GM12878 (cell line): ENCODE results near the gene ITPRIP. TPM values are rescaled to one million over a fixed set of nuclear protein-coding genes. Genes with fewer than 3 reads are reported as not detected.

Experiments
- CEBPB ChIP-seq, 2 experiments: fragments of 150-350 bp in 1 of 2; IDR thresholded peaks; 2 replicates each; pipeline ENCODE4 v1.6.1; 2012 to 2014; ENCODE audit warnings: low read depth in 2 of 2, low read length in 2 of 2, borderline replicate concordance in 1 of 2, inconsistent platforms in 1 of 2
- GATAD2B ChIP-seq: fragments of 450-650 bp; conservative IDR thresholded peaks from 2 replicates; pipeline ENCODE4 v1.6.1; 2017; ENCODE audit warnings: low read depth, mild to moderate bottlenecking, moderate library complexity
- POLR2A ChIP-seq: IDR thresholded peaks from 2 replicates; pipeline ENCODE4 v1.6.1; 2011; ENCODE audit warnings: low read depth, mild to moderate bottlenecking, low read length
- SUPT20H ChIP-seq: IDR thresholded peaks from 2 replicates; pipeline ENCODE4 v1.6.1; 2011; ENCODE audit warnings: low read depth, mild to moderate bottlenecking, low read length, moderate library complexity, borderline replicate concordance; ENCODE audit not compliant: control insufficient read depth
- ZBTB4 ChIP-seq: fragments of 450-650 bp; formaldehyde crosslinking; IDR thresholded peaks from 2 replicates; pipeline ENCODE4 v1.4.0; 2022; ENCODE audit warnings: mild to moderate bottlenecking, moderate library complexity
- polyA plus RNA-seq, 11 experiments: library from polyadenylated mRNA; depleted of rRNA in 4 of 11; unstranded in 6 of 11; stranded (reverse) in 5 of 11; fragments of >200 nt; fragmentation: Nextera tagmentation in 4 of 11; fragmentation: Illumina TruSeq in 1 of 11; extraction: Ambion mirVana in 4 of 11; extraction: Trizol in 1 of 11; gene quantifications; 1 replicate in 1 of 11; 2 replicates in 10 of 11; pipeline versions ENCODE4 v1.2.1 to v1.2.3, GENCODE V29; 2011 to 2016; ENCODE audit warnings: inconsistent platforms in 2 of 11, missing spikeins in 2 of 11, low read depth in 1 of 11
- total RNA-seq, 4 experiments: library from RNA; depleted of rRNA in 3 of 4; stranded (reverse); fragments of >200 nt in 3 of 4; fragmentation: Illumina TruSeq in 1 of 4; extraction: Trizol in 1 of 4; gene quantifications; 2 replicates each; pipeline versions ENCODE4 v1.2.1 to v1.2.3, GENCODE V29; 2013 to 2021
- TF ChIP-seq, protein P1 (sequence below): fragments of 450-650 bp; IDR thresholded peaks from 2 replicates; pipeline ENCODE4 v1.6.1; 2016; ENCODE audit warnings: mild to moderate bottlenecking, moderate library complexity, borderline replicate concordance

ITPRIP gene
- total and polyA plus RNA-seq, 10 of the 15 experiments (the other 5 are each of a cell fraction or from before 2014, with no cell fraction given), result 0.82 to 10.4 (median 5.9) TPM

GRCh38 chr10:104304927-104305326 lies 33.3 kb downstream of the ITPRIP start (continued):
- TF ChIP-seq, protein P1, sequence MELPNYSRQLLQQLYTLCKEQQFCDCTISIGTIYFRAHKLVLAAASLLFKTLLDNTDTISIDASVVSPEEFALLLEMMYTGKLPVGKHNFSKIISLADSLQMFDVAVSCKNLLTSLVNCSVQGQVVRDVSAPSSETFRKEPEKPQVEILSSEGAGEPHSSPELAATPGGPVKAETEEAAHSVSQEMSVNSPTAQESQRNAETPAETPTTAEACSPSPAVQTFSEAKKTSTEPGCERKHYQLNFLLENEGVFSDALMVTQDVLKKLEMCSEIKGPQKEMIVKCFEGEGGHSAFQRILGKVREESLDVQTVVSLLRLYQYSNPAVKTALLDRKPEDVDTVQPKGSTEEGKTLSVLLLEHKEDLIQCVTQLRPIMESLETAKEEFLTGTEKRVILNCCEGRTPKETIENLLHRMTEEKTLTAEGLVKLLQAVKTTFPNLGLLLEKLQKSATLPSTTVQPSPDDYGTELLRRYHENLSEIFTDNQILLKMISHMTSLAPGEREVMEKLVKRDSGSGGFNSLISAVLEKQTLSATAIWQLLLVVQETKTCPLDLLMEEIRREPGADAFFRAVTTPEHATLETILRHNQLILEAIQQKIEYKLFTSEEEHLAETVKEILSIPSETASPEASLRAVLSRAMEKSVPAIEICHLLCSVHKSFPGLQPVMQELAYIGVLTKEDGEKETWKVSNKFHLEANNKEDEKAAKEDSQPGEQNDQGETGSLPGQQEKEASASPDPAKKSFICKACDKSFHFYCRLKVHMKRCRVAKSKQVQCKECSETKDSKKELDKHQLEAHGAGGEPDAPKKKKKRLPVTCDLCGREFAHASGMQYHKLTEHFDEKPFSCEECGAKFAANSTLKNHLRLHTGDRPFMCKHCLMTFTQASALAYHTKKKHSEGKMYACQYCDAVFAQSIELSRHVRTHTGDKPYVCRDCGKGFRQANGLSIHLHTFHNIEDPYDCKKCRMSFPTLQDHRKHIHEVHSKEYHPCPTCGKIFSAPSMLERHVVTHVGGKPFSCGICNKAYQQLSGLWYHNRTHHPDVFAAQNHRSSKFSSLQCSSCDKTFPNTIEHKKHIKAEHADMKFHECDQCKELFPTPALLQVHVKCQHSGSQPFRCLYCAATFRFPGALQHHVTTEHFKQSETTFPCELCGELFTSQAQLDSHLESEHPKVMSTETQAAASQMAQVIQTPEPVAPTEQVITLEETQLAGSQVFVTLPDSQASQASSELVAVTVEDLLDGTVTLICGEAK, result no peak
- no peak for TF ChIP-seq CEBPB (IDR thresholded peaks at IDR 0.05; ENCODE audit: borderline replicate concordance in 1 of 2, low read depth in 2 of 2, low read length in 2 of 2)
- no peak for TF ChIP-seq POLR2A
- no peak for TF ChIP-seq SUPT20H
- TF ChIP-seq ZBTB4 (CRISPR knock-in tag), result no peak
- TF ChIP-seq GATAD2B, result no peak
